Umbilical cord (tissue), 2 donors: ENCODE measurements around the gene HSD17B3. TPM values are rescaled to one million over a fixed set of nuclear protein-coding genes. Genes with fewer than 3 reads are reported as not detected.
"Not testable (repeated sequence)": the region's sequence is repeated elsewhere in the genome, so short reads cannot be mapped to it uniquely, and the experiment has no call there.

ENCODE experiments used
- DNase-seq: peaks from one replicate; pipeline ENCODE4 v3.0.0-alpha.2; 2015; ENCODE audit warnings: low spot score
- total RNA-seq: library from RNA; depleted of rRNA; stranded (reverse); fragments of >200 nt; gene quantifications from one replicate; pipeline ENCODE4 v1.2.3, GENCODE V29; 2014; ENCODE audit warnings: low replicate concordance; ENCODE audit not compliant: insufficient read depth

The HSD17B3 gene
- 2.4 TPM for total RNA-seq

- peak; percentile 34 for DNase-seq
Measured at GRCh38 chr9:96302021-96302420, at the start of gene HSD17B3. TSS of gene HSD17B3 (minus strand) at chr9:96302176. CDS start at chr9:96302104, 72 bp downstream.

DNA sequence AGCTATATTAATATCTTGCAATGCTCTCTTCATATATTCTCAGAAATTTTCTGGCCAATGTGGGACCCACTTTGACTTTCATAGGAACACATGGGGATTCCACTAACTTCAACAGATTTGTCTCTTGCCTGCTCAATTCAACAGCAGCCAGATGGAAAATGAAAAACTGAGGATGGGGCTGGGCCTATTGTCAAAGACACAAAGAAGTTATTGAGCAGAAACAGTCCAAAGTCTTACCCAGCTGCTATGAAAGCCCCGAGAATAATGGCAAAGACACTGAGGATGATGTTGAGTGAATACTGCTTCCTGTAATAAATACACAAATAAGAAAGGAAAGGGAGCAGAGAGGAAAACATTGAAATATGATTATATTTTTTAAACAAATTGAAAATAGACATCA, 48.9 kb upstream of the HSD17B3 start:
- no peak for DNase-seq

GRCh38 chr9:96348261-96348660, 46.3 kb upstream of the HSD17B3 start:
- no peak for DNase-seq

GRCh38 chr9:96345551-96345950, 43.6 kb upstream of the HSD17B3 start:
- DNase-seq: no peak

DNA sequence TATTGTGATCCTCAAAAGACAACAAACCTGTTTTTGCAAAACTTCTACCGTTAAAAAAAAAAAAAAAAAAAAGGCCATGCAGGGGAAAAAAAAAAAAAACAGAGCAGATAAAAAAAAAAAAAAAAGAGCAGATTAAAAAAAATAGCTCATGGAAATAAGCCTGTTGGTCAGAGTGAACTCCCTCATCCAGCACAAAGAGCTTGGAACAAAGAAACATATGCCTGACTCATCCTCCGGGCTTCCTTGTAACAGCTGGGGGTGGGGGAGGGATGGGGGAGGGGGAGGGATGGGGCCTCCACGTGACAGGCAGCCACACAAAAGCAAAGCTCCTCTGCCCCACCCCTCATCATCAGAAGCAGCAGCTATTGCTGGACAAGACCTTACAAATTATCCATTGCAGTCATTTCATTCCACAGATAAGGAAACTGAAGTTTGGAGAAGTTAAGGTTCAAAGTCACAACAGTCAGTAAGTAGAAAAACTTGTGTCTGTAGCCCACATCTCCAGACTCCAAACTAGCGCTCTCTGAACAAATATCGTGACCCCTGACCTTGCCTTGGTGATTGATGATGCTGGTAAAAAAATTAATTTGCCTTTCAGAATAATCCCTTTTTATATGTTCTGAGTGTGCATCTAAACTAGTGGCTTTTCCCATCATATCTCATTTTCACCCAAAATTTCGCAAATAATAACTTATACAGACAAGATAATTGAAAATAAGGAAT, 42.6 kb upstream of the HSD17B3 start:
- DNase-seq: peak; percentile 75

GRCh38 chr9:96343515-96344360, 41.8 kb upstream of the HSD17B3 start:
- no peak for DNase-seq

- DNase-seq: no peak
Measured at GRCh38 chr9:96342571-96343245, 40.7 kb upstream of the HSD17B3 start.

DNA sequence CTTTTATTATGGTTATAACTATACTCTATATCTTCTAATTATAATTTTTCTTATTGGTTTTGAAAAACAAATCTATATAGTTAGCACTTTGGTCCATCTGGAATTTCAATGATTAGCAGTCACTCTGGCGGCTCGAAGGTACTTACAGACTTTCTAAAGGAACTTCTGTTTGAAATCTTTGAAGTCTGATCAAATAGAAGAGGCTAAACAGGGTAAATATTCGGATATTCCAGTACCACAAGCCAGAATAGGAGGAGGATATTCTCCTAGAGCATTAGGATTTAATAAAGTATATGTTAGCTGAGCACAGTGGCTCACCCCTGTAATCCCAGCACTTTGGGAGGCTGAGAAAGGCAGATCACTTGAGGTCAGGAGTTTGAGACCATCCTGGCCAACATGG, 38.7 kb upstream of the HSD17B3 start:
- DNase-seq: no peak

- DNase-seq: no peak
Measured at GRCh38 chr9:96338299-96338698, 36.3 kb upstream of the HSD17B3 start.

GRCh38 chr9:96333958-96334357, 32.0 kb upstream of the HSD17B3 start:
- no peak for DNase-seq

- DNase-seq: no peak
Measured at GRCh38 chr9:96331236-96331947, 29.4 kb upstream of the HSD17B3 start.

DNA sequence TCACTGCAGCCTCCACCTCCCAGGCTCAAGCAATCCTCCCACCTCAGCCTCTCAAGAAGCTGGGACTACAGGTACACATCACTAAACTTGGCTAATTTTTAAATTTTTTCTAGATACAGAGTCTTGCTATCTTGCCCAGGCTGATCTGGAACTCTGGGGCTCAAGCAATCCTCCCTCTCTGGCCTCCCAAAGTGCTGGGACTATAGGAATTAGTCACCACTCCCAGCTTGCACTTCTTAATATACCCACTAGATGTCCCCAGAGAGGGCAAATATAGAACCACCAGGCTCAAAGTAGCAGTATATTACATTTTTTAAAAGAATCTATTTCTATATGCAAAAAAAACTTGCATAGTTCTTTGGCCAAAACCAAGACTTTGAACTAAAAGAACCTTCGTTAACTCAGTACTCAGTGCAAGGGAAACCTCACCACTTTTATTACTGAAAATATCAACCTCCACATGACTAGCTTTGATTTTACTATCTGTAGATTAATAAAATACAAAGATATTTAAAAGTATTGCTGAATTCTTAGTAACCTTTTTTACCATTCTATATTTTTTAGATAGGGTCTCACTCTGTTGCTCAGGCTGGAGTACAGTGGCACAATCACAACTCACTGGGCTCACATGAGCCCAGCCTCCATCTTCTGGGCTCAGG, 25.8 kb upstream of the HSD17B3 start:
- DNase-seq: peak; percentile 70

DNA sequence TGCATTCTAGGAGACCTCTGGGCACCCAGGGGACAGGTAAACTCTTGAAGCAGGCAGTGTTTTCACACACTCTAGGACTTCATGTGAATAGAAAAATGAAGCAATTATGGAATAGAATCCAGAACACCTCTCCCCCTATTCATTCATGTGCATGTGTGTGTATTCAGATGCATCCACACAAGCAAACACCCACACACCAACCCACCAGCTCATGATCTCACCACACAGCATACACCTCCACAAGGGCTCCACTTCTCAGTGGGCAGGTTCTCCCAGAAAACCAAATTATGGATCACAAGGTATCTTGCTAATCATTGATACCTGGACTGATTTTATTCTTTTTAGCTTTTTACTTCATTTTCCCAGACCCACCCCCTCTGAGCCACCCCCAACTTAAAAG, 21.2 kb upstream of the HSD17B3 start:
- no peak for DNase-seq

DNA sequence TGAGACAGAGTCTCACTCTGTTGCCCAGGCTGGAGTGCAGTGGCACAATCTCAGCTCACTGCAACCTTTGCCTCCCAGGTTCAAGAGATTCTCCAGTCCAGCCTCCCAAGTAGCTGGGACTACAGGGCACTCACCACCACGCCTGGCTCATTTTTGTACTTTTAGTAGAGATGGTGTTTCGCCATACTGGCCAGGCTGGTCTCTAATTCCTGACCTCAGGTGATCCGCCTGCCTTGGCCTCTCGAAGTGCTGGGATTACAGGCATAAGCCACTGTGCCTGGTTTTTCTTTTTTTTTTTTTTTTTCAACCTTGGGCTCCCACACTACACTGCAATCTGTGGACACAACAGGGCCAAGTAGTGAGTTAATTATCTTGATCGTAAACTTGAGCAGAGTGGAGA, 20.8 kb upstream of the HSD17B3 start:
- DNase-seq: not testable (repeated sequence)

GRCh38 chr9:96322210-96322609, 20.2 kb upstream of the HSD17B3 start:
- not testable (repeated sequence) for DNase-seq

GRCh38 chr9:96321515-96321914, 19.5 kb upstream of the HSD17B3 start:
- no peak for DNase-seq

DNA sequence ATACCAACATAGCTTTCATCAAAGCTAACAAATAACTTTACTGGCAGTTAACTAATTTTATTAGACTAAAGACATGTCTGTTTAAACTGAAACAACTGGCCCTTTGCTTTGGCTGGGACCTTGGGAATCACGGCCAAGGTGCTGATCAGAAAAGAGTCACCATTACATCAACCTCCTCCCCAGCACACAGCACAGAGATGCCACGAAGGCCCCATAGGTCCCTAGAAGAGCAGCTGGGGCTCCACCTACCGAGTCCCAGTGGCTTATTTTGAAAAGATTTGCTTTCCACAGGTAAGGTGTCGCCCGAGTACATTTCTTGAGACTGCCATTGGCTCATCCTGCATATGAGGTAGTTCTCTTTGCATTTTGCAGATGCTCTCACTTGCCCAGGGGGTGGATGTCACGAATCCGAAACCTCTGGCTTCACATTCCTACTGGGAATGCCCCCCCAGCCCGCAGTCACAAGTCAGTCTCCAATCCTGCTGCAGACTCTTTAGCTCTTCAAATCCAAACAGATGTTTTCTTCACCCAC, 18.8 kb upstream of the HSD17B3 start:
- DNase-seq: no peak

DNA sequence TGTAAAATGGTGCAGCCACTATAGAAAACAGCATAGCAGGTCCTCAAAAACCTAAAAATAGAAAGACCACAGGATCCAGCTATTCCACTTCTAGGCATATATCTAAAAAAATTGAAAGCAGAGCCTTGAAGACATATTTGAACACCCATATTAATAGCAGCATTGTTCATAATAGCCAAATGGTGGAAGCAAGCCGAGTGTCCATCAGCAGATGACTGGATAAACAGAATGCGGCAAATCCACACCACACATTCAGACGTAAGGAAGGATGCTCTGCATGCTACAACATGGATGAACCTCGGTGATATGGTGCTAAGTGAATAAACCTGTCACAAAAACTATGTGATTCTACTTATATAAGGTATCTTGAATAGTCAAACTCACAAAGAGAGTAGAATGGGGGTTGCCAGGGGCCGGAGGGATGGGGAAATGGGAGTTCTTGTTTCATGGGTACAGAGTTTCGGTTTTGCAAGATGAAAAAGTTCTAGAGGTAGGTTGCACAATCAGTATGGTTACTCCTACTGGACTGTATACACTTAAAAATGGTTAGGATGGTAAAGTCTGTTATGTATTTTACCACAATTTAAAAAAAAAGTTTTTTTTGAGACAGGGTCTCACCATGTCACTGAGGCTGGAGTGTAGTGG, 17.1 kb upstream of the HSD17B3 start:
- no peak for DNase-seq

GRCh38 chr9:96317335-96317980, 15.5 kb upstream of the HSD17B3 start:
- DNase-seq: peak; percentile 80

DNA sequence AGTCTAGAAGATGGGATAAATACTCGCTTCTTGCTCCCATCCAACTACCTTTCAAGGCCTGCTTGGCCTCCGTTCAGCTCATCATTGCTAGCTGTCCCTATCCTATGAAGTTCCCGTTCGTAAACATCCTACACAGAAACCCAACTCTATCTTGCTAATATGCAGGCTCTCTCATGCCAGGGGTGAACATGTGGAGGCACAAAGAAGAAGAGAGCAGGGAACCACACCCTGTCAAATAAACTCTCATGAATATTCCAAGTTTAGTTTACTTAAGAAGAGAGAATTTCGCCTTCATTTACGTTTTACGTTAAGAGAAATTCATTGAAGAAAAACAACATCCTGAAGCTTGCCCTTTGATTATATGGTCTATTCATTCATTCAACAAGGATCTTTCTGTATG, 7.9 kb upstream of the HSD17B3 start:
- DNase-seq: no peak
